Measurements from ENCODE around the gene KBTBD12. TPM values are rescaled to one million over a fixed set of nuclear protein-coding genes. Genes with fewer than 3 reads are reported as not detected.

Gene KBTBD12
- total and polyA plus RNA-seq, 10 donors = 0.03 to 0.51 (median 0.08) TPM; not detected in 4

DNA sequence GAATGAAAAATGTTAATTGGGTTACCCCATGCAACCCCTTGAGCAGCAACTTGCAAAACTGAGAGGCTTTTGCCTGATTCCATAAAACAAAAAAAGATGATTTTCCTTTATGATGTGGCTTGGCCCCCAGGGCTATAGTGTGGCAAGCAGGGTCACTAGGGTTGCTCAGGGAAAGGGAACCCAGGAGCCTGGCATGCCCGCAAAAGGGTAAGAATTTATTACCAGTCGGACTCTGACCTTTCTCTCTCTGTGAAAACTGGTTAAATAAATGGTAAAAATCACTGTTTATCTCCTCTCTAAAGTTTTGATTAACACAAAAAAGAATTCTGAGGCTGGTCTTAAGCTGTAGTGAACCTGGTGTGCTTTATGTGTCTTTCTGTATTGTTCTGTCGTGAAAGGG, 99.5 kb downstream of the KBTBD12 start:
- Histone ChIP-seq H3K4me3 (no peak overlapping the region), H3K36me3 (no peaks in the 10 kb centered on the region), H3K27me3 (replicated peaks in 1 of 7) (peaks cover 0 to 16% (median 0%) of the 10 kb centered on the region in 7 donors), H3K27ac (no peak overlapping the region), H3K9me3 (no peaks in the 10 kb centered on the region), H3K4me1 (peaks cover 0 to 6% (median 0%) of the 10 kb centered on the region in 6 donors)
- intact Hi-C loops (cut with DNase I; ENCODE audit: low total_unique reads) = no loop called here
- TF ChIP-seq POLR2A (IDR thresholded peaks at IDR 0.05) = no peak
- TF ChIP-seq, protein P1, sequence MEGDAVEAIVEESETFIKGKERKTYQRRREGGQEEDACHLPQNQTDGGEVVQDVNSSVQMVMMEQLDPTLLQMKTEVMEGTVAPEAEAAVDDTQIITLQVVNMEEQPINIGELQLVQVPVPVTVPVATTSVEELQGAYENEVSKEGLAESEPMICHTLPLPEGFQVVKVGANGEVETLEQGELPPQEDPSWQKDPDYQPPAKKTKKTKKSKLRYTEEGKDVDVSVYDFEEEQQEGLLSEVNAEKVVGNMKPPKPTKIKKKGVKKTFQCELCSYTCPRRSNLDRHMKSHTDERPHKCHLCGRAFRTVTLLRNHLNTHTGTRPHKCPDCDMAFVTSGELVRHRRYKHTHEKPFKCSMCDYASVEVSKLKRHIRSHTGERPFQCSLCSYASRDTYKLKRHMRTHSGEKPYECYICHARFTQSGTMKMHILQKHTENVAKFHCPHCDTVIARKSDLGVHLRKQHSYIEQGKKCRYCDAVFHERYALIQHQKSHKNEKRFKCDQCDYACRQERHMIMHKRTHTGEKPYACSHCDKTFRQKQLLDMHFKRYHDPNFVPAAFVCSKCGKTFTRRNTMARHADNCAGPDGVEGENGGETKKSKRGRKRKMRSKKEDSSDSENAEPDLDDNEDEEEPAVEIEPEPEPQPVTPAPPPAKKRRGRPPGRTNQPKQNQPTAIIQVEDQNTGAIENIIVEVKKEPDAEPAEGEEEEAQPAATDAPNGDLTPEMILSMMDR (IDR thresholded peaks at IDR 0.05 in 8 of 11, conservative IDR thresholded peaks at IDR 0.05 in 3 of 11) = no peak
- WGBS, 5 donors = 90 to 98% (median 95%) methylated on average over 3 of the region's 3 CpGs
- no peak for DNase-seq

DNA sequence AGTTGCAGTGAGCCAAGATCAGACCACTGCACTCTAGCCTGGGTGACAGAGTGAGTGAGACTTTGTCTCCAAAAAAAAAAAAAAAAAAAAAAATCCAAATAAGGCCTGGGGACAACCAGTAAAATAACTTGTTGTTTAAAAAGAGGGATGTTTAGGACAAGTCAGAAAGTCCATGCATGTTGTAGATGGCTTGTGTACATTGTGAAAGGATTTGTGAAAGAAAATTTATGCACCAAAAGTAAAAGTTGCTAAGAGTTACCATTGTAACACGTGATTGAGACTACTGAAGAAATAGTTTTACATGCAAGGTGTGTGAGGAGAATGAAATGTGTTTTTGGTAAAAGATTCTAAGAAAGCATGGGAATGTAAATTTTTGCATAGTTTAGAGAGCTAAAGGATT, 101.5 kb downstream of the KBTBD12 start:
- Histone ChIP-seq H3K27me3 (replicated peaks in 1 of 7) (peaks cover 0 to 8% (median 0%) of the 10 kb centered on the region in 7 donors), H3K4me1 (no peaks in the 10 kb centered on the region), H3K36me3 (no peaks in the 10 kb centered on the region), H3K4me3 (no peak overlapping the region), H3K9me3 (no peaks in the 10 kb centered on the region), H3K27ac (no peak overlapping the region)
- intact Hi-C loops (cut with DNase I; ENCODE audit: low total_unique reads) = no loop called here
- 82 to 96% (median 90%) methylated on average over 1 of the region's 1 CpG for WGBS, 5 donors
- TF ChIP-seq POLR2AphosphoS5 (IDR thresholded peaks at IDR 0.05) (no peak), POLR2A (IDR thresholded peaks at IDR 0.05) (no peak)
- TF ChIP-seq, protein P1 (IDR thresholded peaks at IDR 0.05 in 8 of 11, conservative IDR thresholded peaks at IDR 0.05 in 3 of 11) = no peak
- no peak for DNase-seq

DNA sequence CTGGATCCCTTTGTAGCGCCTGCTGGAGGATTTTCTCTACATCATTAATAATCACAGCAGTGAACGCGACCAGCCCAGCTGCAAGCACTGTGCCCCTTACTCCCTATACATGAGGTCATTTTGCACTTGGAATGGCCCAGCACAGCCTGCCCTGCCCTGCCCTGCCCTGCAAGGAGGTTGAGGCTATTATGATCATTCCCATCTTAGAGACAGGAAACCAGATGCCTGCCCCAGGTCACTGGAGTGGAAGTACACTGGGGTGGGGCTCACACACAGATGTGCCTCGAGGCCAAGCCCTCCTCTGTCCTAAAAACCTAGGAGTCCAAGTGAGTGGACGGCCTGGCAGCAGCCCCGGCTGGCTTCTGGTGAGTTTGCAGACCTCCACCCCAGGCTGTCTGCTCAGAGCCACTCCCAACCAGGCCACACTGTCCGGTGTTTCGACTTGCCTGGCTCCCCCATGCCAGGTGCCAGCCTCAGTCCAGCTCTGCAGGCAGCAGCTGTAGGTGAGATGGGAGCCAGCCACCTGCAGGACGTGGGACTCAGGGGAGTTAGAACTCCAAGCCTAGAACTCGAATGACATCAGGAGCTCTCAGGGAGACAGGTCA, 106.8 kb downstream of the KBTBD12 start:
- no peaks in the 10 kb centered on the region for H3K4me1 ChIP-seq
- H3K27ac ChIP-seq = no peak overlapping the region
- H3K9me3 ChIP-seq = no peaks in the 10 kb centered on the region
- no peak overlapping the region for H3K4me3 ChIP-seq
- intact Hi-C loops (cut with DNase I; ENCODE audit: low total_unique reads) = no loop called here
- no peaks in the 10 kb centered on the region for H3K36me3 ChIP-seq
- WGBS, 5 donors = 66 to 80% (median 70%) methylated on average over 5 to 10 of the region's 10 CpGs
- no peak for TF ChIP-seq POLR2AphosphoS5 (IDR thresholded peaks at IDR 0.05)
- TF ChIP-seq, protein P1 (IDR thresholded peaks at IDR 0.05 in 8 of 11, conservative IDR thresholded peaks at IDR 0.05 in 3 of 11) = no peak
- TF ChIP-seq POLR2A (IDR thresholded peaks at IDR 0.05) = no peak
- peaks cover 0 to 14% (median 0%) of the 10 kb centered on the region in 7 donors for H3K27me3 ChIP-seq (replicated peaks in 1 of 7)
- DNase-seq = no peak

DNA sequence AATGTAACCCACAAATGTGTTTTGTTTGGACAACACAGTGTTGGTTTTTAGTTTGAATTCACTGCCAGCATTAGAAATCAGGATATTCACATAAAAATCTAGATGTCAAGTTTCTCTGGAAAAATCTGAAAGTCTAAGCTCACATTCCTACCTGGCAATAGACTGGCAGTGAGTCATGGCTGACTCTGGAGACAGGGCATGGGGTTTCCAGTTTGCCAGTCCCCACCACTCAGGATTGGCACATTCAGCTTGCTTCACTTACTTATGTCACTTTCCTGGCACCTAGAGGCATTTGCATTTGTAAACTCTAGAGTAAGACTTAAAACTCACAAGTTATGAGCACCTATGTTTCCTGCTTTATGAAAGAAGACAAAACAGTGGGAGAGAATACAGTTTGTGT, 118.1 kb downstream of the KBTBD12 start:
- TF ChIP-seq, protein P1 (IDR thresholded peaks at IDR 0.05 in 8 of 11, conservative IDR thresholded peaks at IDR 0.05 in 3 of 11) = no peak
- no peak for TF ChIP-seq POLR2A (IDR thresholded peaks at IDR 0.05)
- no peak for TF ChIP-seq POLR2AphosphoS5 (IDR thresholded peaks at IDR 0.05)
- intact Hi-C loops (cut with DNase I; ENCODE audit: low total_unique reads) = no loop called here
- no peaks in the 10 kb centered on the region for H3K9me3 ChIP-seq
- DNase-seq = no peak
- H3K27ac ChIP-seq = no peak overlapping the region
- no peaks in the 10 kb centered on the region for H3K36me3 ChIP-seq
- peaks cover 0 to 6% (median 0%) of the 10 kb centered on the region in 7 donors for H3K27me3 ChIP-seq (replicated peaks in 1 of 7)
- H3K4me1 ChIP-seq = no peaks in the 10 kb centered on the region
- H3K4me3 ChIP-seq = no peak overlapping the region

Data from spleen (tissue), 11 donors.